Nephron progenitor cell (in vitro differentiated cells): Measurements from ENCODE around the gene FNIP2.

Source experiments
- DNase-seq: peaks from one replicate; pipeline ENCODE4 v3.0.0; 2021
- H3K27ac Mint-ChIP-seq: 2 replicates; pipeline ENCODE4 v1.8.0; 2021; ENCODE audit warnings: mild to moderate bottlenecking, moderate library complexity, mixed read lengths
- H3K27me3 Mint-ChIP-seq: 2 replicates; pipeline ENCODE4 v1.8.0; 2021; ENCODE audit warnings: mild to moderate bottlenecking, low read depth, mixed read lengths; ENCODE audit not compliant: poor library complexity
- H3K36me3 Mint-ChIP-seq: 2 replicates; pipeline ENCODE4 v1.8.0; 2021; ENCODE audit warnings: low read depth, mixed read lengths
- H3K4me1 Mint-ChIP-seq: 2 replicates; pipeline ENCODE4 v1.8.0; 2021; ENCODE audit warnings: mixed read lengths
- H3K4me3 Mint-ChIP-seq: 2 replicates; pipeline ENCODE4 v1.8.0; 2021; ENCODE audit warnings: mild to moderate bottlenecking, moderate library complexity, mixed read lengths
- H3K9me3 Mint-ChIP-seq: 2 replicates; pipeline ENCODE4 v1.8.0; 2021; ENCODE audit warnings: mild to moderate bottlenecking, moderate library complexity, mixed read lengths
- TF ChIP-seq, protein P1 (sequence below): fragments of 200-600 bp; sonication (generic); IDR thresholded peaks from 2 replicates; pipeline ENCODE4 v1.5.0; 2021; ENCODE audit warnings: antibody characterized with exemption

Gene FNIP2

DNA sequence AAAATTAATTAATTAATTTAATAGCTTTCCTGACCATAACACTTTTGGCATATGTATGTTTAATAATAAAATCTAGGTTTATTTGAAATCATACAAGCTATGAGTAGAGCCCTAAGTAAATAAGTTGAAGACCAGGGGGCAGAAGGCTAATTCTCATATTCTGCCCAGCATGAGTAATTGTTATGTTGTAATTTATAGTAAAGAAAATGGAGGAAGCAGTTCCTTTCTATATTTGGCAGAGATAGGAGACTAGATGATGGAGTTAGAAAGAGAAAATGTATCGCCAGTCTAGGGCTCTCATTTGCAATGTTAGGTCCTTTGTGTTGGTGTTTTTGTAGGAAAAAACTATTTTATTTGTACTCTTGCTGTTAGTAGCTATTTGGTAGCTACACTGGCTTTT is 89.1 kb downstream of the FNIP2 start:
- peaks cover 3% of the 10 kb centered on the region for H3K27me3 Mint-ChIP-seq
- H3K9me3 Mint-ChIP-seq, result no peaks in the 10 kb centered on the region
- no peak for DNase-seq
- H3K27ac Mint-ChIP-seq, result no peak overlapping the region
- TF ChIP-seq, protein P1, sequence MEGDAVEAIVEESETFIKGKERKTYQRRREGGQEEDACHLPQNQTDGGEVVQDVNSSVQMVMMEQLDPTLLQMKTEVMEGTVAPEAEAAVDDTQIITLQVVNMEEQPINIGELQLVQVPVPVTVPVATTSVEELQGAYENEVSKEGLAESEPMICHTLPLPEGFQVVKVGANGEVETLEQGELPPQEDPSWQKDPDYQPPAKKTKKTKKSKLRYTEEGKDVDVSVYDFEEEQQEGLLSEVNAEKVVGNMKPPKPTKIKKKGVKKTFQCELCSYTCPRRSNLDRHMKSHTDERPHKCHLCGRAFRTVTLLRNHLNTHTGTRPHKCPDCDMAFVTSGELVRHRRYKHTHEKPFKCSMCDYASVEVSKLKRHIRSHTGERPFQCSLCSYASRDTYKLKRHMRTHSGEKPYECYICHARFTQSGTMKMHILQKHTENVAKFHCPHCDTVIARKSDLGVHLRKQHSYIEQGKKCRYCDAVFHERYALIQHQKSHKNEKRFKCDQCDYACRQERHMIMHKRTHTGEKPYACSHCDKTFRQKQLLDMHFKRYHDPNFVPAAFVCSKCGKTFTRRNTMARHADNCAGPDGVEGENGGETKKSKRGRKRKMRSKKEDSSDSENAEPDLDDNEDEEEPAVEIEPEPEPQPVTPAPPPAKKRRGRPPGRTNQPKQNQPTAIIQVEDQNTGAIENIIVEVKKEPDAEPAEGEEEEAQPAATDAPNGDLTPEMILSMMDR, result no peak
- H3K4me1 Mint-ChIP-seq, result peaks cover 8% of the 10 kb centered on the region
- H3K4me3 Mint-ChIP-seq, result no peak overlapping the region
- H3K36me3 Mint-ChIP-seq, result peaks cover 27% of the 10 kb centered on the region

DNA sequence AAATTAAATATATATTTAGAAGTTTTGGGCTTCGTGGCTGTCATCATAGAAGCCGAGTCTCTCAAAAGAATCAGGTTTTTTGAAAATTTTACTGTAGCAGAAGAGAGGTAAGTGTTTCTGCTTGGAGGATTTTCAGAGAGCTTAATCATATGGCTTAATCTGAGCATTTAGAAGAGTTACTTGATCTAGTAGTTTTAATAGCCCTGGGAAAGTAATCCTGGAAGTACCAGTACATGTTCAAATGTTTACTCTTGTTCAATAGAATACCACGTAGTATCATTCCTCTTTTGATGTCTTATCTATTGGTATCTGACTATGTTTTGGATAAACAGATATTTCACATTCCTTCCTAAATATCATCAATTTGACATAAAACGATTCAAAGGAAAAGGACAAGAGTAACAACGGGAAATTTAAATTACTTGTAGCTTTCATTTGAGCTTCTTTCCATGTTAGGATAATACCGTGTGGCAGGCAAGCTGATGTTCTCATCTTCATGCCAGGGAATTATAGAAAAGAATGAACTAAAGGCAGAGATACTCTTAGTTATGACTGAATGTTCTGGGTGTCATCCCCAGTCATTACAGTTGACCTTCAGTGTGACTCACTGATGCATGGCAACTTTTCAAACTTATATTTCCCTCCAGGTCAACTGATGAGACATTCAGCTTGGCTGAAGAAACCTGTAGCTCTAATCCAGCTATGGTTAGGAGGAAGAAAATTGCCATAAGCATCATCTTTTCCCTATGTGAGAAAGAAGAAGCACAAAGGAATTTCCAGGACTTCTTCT is 89.8 kb downstream of the FNIP2 start:
- Mint-ChIP-seq H3K27me3 (peaks cover 3% of the 10 kb centered on the region), H3K9me3 (no peaks in the 10 kb centered on the region), H3K4me3 (no peak overlapping the region), H3K27ac (no peak overlapping the region), H3K4me1 (peaks cover 8% of the 10 kb centered on the region), H3K36me3 (peaks cover 29% of the 10 kb centered on the region)
- TF ChIP-seq, protein P1, result no peak
- DNase-seq, result no peak

DNA sequence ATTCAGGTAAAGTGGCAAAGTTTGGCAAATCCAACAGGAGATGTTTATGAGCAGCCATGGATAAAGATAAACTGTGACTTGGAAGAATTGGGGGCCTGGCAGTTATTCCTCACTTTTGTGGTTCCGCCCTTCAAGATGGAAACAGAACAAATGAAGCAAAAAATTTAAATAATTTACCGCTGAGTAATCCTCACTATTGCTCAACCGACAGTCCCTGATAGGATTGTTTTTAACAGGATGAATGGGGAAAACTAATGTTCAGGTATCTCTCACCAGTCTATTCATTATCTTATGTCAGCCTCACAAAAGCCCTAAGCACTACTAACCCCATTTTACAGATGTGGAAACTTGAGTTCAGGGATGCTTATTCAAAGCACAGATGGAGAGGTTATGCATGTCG is 90.8 kb downstream of the FNIP2 start:
- TF ChIP-seq, protein P1, result no peak
- H3K36me3 Mint-ChIP-seq, result peaks cover 29% of the 10 kb centered on the region
- DNase-seq, result no peak
- peaks cover under 1% of the 10 kb centered on the region for H3K4me1 Mint-ChIP-seq
- H3K4me3 Mint-ChIP-seq, result no peak overlapping the region
- peaks cover 3% of the 10 kb centered on the region for H3K27me3 Mint-ChIP-seq
- H3K27ac Mint-ChIP-seq, result peak overlapping the region; percentile 36
- no peaks in the 10 kb centered on the region for H3K9me3 Mint-ChIP-seq

DNA sequence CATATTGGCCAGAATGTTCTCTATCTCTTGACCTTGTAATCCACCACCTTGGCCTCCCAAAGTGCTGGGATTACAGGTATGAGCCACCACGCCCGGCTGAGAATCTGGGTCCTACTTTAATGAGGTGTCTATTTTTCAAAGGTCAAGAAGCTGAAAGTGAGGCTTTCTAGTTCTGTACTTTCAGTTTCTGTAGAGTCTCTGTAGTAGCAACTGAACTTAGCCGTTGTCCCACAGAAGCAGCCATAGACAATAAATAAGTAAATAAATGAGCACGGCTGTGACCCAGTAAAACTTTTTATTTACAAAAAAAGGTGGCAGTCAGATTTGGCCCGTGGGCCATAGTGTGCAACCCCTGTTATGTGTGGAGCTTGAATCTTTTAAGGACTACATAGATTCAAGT is 92.0 kb downstream of the FNIP2 start:
- no peak overlapping the region for H3K4me3 Mint-ChIP-seq
- H3K27ac Mint-ChIP-seq, result no peak overlapping the region
- H3K27me3 Mint-ChIP-seq, result peaks cover 3% of the 10 kb centered on the region
- no peak for DNase-seq
- no peaks in the 10 kb centered on the region for H3K9me3 Mint-ChIP-seq
- H3K4me1 Mint-ChIP-seq, result no peaks in the 10 kb centered on the region
- H3K36me3 Mint-ChIP-seq, result peaks cover 29% of the 10 kb centered on the region
- TF ChIP-seq, protein P1, result no peak

DNA sequence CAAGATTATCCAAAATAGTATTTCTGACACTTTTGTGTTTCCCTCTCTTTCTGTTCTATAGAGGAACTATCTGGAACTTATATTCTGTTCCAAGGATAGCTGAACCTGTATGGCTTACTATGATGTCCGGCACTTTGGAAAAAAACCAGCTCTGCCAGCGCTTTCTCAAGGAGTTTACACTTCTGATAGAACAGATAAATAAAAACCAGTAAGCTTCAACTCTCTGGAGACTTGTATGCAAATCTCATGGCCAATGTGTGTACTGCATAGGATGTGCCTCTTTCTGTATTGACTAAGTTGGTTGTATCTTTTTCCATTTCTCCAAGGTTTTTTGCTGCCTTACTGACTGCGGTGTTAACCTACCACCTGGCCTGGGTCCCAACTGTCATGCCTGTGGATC is 92.5 kb downstream of the FNIP2 start:
- Mint-ChIP-seq H3K27me3 (peaks cover 3% of the 10 kb centered on the region), H3K4me3 (no peak overlapping the region), H3K4me1 (no peaks in the 10 kb centered on the region), H3K9me3 (no peaks in the 10 kb centered on the region), H3K36me3 (peaks cover 29% of the 10 kb centered on the region), H3K27ac (no peak overlapping the region)
- DNase-seq, result no peak
- TF ChIP-seq, protein P1, result no peak

DNA sequence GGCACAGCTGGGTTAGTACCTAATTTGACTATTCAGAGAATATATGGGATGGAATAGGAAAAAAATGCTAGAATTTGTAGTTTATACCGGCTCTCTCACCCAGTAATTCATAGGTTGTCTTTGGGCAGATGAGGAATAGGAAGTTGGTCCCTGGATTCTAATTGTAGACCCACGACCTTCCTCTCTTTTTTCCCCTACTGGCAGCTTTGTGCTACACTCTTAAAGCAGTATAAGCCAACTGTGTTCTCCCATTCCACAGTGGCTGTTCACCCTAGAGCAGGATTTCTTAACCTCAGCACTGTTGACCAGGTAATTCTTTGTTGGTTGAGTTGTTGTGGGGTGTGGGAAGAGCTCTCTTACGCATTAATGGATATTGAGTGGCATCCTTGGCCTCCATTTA is 92.9 kb downstream of the FNIP2 start:
- no peaks in the 10 kb centered on the region for H3K4me1 Mint-ChIP-seq
- H3K27ac Mint-ChIP-seq, result no peak overlapping the region
- no peaks in the 10 kb centered on the region for H3K9me3 Mint-ChIP-seq
- peaks cover 29% of the 10 kb centered on the region for H3K36me3 Mint-ChIP-seq
- H3K27me3 Mint-ChIP-seq, result peaks cover 3% of the 10 kb centered on the region
- no peak overlapping the region for H3K4me3 Mint-ChIP-seq
- TF ChIP-seq, protein P1, result no peak
- no peak for DNase-seq
